HG03196 (cell line): Measurements from ENCODE around the gene SPACA4.
"Not testable (repeated sequence)": the region's sequence is repeated elsewhere in the genome, so short reads cannot be mapped to it uniquely, and the experiment has no call there.

Experiments
- ATAC-seq: cut with Tn5 transposase; IDR thresholded peaks from one replicate; pipeline ENCODE4 v1.9.1; 2021; ENCODE audit not compliant: unreplicated experiment

Gene SPACA4

GRCh38 chr19:48606463-48607358 lies at the start of gene SPACA4:
Gene SPACA4, plus strand, starts transcription at chr19:48606742. Its CDS starts 237 bp downstream, at chr19:48606979.
- ATAC-seq = no peak

- ATAC-seq = no peak
Observed at GRCh38 chr19:48556825-48557224, 49.7 kb upstream of the SPACA4 start.

- ATAC-seq = no peak
Observed at GRCh38 chr19:48558018-48558684, 48.4 kb upstream of the SPACA4 start.

GRCh38 chr19:48560095-48560530 lies 46.4 kb upstream of the SPACA4 start:
- ATAC-seq = no peak

- no peak for ATAC-seq
Observed at GRCh38 chr19:48561412-48561811, 45.1 kb upstream of the SPACA4 start.

GRCh38 chr19:48565090-48565489 lies 41.5 kb upstream of the SPACA4 start:
- ATAC-seq = no peak

GRCh38 chr19:48568345-48568886 lies 38.1 kb upstream of the SPACA4 start:
- no peak for ATAC-seq

- ATAC-seq = no peak
Observed at GRCh38 chr19:48569814-48570213, 36.7 kb upstream of the SPACA4 start.

GRCh38 chr19:48571378-48572162 lies 35.0 kb upstream of the SPACA4 start:
- ATAC-seq = no peak

- no peak for ATAC-seq
Observed at GRCh38 chr19:48573163-48573505, 33.4 kb upstream of the SPACA4 start.

GRCh38 chr19:48575931-48576622 lies 30.5 kb upstream of the SPACA4 start:
- no peak for ATAC-seq

- ATAC-seq = not testable (repeated sequence)
Observed at GRCh38 chr19:48577908-48578307, 28.6 kb upstream of the SPACA4 start.

- no peak for ATAC-seq
Observed at GRCh38 chr19:48578891-48579290, 27.7 kb upstream of the SPACA4 start.

- no peak for ATAC-seq
Observed at GRCh38 chr19:48582168-48582567, 24.4 kb upstream of the SPACA4 start.

- ATAC-seq = no peak
Observed at GRCh38 chr19:48587387-48587786, 19.2 kb upstream of the SPACA4 start.

- peak; percentile 43 for ATAC-seq
Observed at GRCh38 chr19:48588670-48589401, 17.7 kb upstream of the SPACA4 start.

- no peak for ATAC-seq
Observed at GRCh38 chr19:48591021-48591420, 15.5 kb upstream of the SPACA4 start.

GRCh38 chr19:48595171-48595570 lies 11.4 kb upstream of the SPACA4 start:
- ATAC-seq = no peak

GRCh38 chr19:48595833-48596232 lies 10.7 kb upstream of the SPACA4 start:
- no peak for ATAC-seq

GRCh38 chr19:48596237-48596636 lies 10.3 kb upstream of the SPACA4 start:
- ATAC-seq = no peak
